HepG2 (cell line): ENCODE results near the gene SLC13A3. TPM values are rescaled to one million over a fixed set of nuclear protein-coding genes. Genes with fewer than 3 reads are reported as not detected.
A peak's percentile ranks its signal among the peaks of the same experiment; 100 is the strongest.

ENCODE experiments used
- ARNT2 ChIP-seq: sonication (generic); formaldehyde crosslinking; IDR thresholded peaks from 2 replicates; pipeline ENCODE4 v1.8.0; 2022; ENCODE audit warnings: mild to moderate bottlenecking, low read depth, missing genetic modification reagents, moderate library complexity
- BCL6 ChIP-seq: IDR thresholded peaks from 2 replicates; pipeline ENCODE4 v1.6.1; 2016; ENCODE audit warnings: missing genetic modification reagents, missing compliant biosample characterization
- KDM2A ChIP-seq: sonication (generic); formaldehyde crosslinking; IDR thresholded peaks from 2 replicates; pipeline ENCODE4 v1.4.0; 2020; ENCODE audit warnings: low read depth, missing genetic modification reagents, borderline replicate concordance
- MTF2 ChIP-seq: sonication (generic); formaldehyde crosslinking; IDR thresholded peaks from 2 replicates; pipeline ENCODE4 v1.5.0; 2020; ENCODE audit warnings: missing genetic modification reagents, borderline replicate concordance
- NR2F6 ChIP-seq, 2 experiments: IDR thresholded peaks; 2 replicates each; pipeline ENCODE4 v1.6.1; 2016; ENCODE audit warnings: antibody characterized with exemption in 1 of 2, mild to moderate bottlenecking in 1 of 2
- NR3C1 ChIP-seq: sonication (generic); formaldehyde crosslinking; IDR thresholded peaks from 2 replicates; pipeline ENCODE4 v1.4.0; 2020; ENCODE audit warnings: missing genetic modification reagents
- POLR2A ChIP-seq, 2 experiments: IDR thresholded peaks; 2 replicates each; pipeline ENCODE4 v1.6.1; 2011; ENCODE audit warnings: low read depth in 2 of 2, low read length in 2 of 2, mild to moderate bottlenecking in 1 of 2, moderate library complexity in 1 of 2; ENCODE audit not compliant: insufficient read depth in 1 of 2
- POLR2AphosphoS5 ChIP-seq: IDR thresholded peaks from 2 replicates; pipeline ENCODE4 v1.6.1; 2012; ENCODE audit warnings: low read depth, low read length
- RBM39 ChIP-seq: fragments of 200-400 bp; formaldehyde crosslinking; IDR thresholded peaks from one replicate; pipeline ENCODE4 v1.6.1; 2018; ENCODE audit warnings: antibody characterized with exemption, mild to moderate bottlenecking, low read depth, low read length; ENCODE audit not compliant: poor library complexity, severe bottlenecking
- TCF7 ChIP-seq: sonication (generic); IDR thresholded peaks from 2 replicates; pipeline ENCODE4 v1.6.1; 2016; ENCODE audit warnings: antibody characterized with exemption, low read depth
- XRCC5 ChIP-seq: fragments of 200-400 bp; formaldehyde crosslinking; optimal IDR thresholded peaks from 2 replicates; pipeline ENCODE3; 2017; ENCODE audit warnings: mild to moderate bottlenecking, low read length
- ZFP90 ChIP-seq: sonication (generic); formaldehyde crosslinking; IDR thresholded peaks from 2 replicates; pipeline ENCODE4 v1.8.0; 2022; ENCODE audit warnings: missing genetic modification reagents, mild to moderate bottlenecking, inconsistent platforms, borderline replicate concordance
- polyA plus RNA-seq, 8 experiments: library from polyadenylated mRNA; depleted of rRNA in 3 of 8; stranded (reverse) in 7 of 8; unstranded in 1 of 8; fragments of >200 nt; fragmentation: Illumina TruSeq in 4 of 8; extraction: Trizol in 4 of 8; gene quantifications; 2 replicates each; pipeline versions ENCODE4 v1.2.1 to v1.2.3, GENCODE V29; 2011 to 2016; ENCODE audit warnings: low read depth in 4 of 8, missing spikeins in 1 of 8, mixed read lengths in 1 of 8; ENCODE audit not compliant: insufficient read depth in 1 of 8
- total RNA-seq, 5 experiments: library from RNA; depleted of rRNA; stranded (reverse); fragments of >200 nt; fragmentation: Illumina TruSeq; extraction: Trizol; gene quantifications; 2 replicates each; pipeline ENCODE4 v1.2.3, GENCODE V29; 2016; ENCODE audit warnings: low read depth in 1 of 5
- TF ChIP-seq, protein P1 (sequence below): sonication (generic); formaldehyde crosslinking; IDR thresholded peaks from 2 replicates; pipeline ENCODE4 v1.8.1; 2023; ENCODE audit warnings: mild to moderate bottlenecking, missing genetic modification reagents
- TF ChIP-seq, protein P2 (sequence below): sonication (generic); formaldehyde crosslinking; conservative IDR thresholded peaks from 2 replicates; pipeline ENCODE4 v1.4.0; 2020; ENCODE audit warnings: mild to moderate bottlenecking, missing genetic modification reagents, moderate library complexity
- TF ChIP-seq, protein P3 (sequence below): sonication (generic); formaldehyde crosslinking; IDR thresholded peaks from 2 replicates; pipeline ENCODE4 v1.8.0; 2022; ENCODE audit warnings: mild to moderate bottlenecking, missing genetic modification reagents, borderline replicate concordance
- TF ChIP-seq, protein P4 (sequence below): sonication (generic); formaldehyde crosslinking; IDR thresholded peaks from 2 replicates; pipeline ENCODE4 v1.4.0; 2020; ENCODE audit warnings: missing genetic modification reagents
- TF ChIP-seq, protein P5 (sequence below): sonication (generic); formaldehyde crosslinking; IDR thresholded peaks from 2 replicates; pipeline ENCODE4 v1.4.0; 2020; ENCODE audit warnings: missing genetic modification reagents

Gene SLC13A3
- total and polyA plus RNA-seq, 2 of the 13 experiments (the other 11 are each of a cell fraction or from before 2014, with no cell fraction given), result 66.5 to 76.0 TPM

DNA sequence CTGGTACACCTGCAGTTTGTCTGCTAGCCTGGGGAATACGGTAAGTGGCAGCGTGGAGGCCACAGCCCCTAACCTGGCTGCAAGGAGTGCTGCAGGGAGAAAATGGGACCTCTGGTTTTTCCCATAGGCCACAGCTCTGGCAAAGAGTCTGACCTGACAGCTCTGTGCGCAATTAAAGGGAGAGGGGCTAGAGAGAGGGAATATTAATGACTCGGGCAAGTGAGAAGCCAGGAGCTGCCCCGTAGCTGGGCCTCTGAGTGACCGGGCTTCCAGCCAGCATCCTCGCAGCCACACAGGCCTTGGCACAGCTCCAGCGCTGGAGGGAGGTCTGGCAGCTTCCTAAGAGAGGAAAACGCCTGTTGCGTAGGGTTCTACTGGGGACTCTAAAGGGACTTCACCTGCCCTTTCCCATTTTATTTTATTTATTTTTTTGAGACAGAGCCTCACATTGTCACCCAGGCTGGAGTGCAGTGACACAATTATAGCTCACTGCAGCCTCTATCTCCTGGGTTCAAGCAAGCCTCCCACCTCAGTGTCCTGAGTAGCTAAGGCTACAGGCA, 82.6 kb downstream of the SLC13A3 start (continued):
- TF ChIP-seq NR3C1 (CRISPR knock-in tag) (no peak), ARNT2 (CRISPR knock-in tag) (no peak), BCL6 (no peak; the same call in 1 of the 2 replicates), RBM39 (peak; percentile 64), POLR2AphosphoS5 (0 out of 2 replicates have a peak, but pooled peaks have one; percentile 19), POLR2A (IDR thresholded peaks at IDR 0.05; ENCODE audit: insufficient read depth in 1 of 2, low read depth in 2 of 2, low read length in 2 of 2) (no peak), TCF7 (no peak), ZFP90 (CRISPR knock-in tag) (no peak), XRCC5 (peak; percentile 76), NR2F6 (IDR thresholded peaks at IDR 0.05) (no peak), NR2F6 (CRISPR knock-in tag; IDR thresholded peaks at IDR 0.05) (peak; percentile 10; the same call in 1 of the 2 replicates), MTF2 (CRISPR knock-in tag) (no peak), KDM2A (CRISPR knock-in tag) (peak; percentile 75; the same call in 1 of the 2 replicates)
- TF ChIP-seq, protein P1, sequence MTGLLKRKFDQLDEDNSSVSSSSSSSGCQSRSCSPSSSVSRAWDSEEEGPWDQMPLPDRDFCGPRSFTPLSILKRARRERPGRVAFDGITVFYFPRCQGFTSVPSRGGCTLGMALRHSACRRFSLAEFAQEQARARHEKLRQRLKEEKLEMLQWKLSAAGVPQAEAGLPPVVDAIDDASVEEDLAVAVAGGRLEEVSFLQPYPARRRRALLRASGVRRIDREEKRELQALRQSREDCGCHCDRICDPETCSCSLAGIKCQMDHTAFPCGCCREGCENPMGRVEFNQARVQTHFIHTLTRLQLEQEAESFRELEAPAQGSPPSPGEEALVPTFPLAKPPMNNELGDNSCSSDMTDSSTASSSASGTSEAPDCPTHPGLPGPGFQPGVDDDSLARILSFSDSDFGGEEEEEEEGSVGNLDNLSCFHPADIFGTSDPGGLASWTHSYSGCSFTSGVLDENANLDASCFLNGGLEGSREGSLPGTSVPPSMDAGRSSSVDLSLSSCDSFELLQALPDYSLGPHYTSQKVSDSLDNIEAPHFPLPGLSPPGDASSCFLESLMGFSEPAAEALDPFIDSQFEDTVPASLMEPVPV (CRISPR knock-in tag), result no peak
- TF ChIP-seq, protein P2, sequence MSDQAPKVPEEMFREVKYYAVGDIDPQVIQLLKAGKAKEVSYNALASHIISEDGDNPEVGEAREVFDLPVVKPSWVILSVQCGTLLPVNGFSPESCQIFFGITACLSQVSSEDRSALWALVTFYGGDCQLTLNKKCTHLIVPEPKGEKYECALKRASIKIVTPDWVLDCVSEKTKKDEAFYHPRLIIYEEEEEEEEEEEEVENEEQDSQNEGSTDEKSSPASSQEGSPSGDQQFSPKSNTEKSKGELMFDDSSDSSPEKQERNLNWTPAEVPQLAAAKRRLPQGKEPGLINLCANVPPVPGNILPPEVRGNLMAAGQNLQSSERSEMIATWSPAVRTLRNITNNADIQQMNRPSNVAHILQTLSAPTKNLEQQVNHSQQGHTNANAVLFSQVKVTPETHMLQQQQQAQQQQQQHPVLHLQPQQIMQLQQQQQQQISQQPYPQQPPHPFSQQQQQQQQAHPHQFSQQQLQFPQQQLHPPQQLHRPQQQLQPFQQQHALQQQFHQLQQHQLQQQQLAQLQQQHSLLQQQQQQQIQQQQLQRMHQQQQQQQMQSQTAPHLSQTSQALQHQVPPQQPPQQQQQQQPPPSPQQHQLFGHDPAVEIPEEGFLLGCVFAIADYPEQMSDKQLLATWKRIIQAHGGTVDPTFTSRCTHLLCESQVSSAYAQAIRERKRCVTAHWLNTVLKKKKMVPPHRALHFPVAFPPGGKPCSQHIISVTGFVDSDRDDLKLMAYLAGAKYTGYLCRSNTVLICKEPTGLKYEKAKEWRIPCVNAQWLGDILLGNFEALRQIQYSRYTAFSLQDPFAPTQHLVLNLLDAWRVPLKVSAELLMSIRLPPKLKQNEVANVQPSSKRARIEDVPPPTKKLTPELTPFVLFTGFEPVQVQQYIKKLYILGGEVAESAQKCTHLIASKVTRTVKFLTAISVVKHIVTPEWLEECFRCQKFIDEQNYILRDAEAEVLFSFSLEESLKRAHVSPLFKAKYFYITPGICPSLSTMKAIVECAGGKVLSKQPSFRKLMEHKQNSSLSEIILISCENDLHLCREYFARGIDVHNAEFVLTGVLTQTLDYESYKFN (CRISPR knock-in tag), result 0 out of 2 replicates have a peak, but pooled peaks have one; percentile 43
- TF ChIP-seq, protein P3, sequence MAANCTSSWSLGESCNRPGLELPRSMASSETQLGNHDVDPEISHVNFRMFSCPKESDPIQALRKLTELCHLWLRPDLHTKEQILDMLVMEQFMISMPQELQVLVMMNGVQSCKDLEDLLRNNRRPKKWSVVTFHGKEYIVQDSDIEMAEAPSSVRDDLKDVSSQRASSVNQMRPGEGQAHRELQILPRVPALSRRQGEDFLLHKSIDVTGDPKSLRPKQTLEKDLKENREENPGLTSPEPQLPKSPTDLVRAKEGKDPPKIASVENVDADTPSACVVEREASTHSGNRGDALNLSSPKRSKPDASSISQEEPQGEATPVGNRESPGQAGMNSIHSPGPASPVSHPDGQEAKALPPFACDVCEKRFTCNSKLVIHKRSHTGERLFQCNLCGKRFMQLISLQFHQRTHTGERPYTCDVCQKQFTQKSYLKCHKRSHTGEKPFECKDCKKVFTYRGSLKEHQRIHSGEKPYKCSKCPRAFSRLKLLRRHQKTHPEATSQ, result no peak
- TF ChIP-seq, protein P4, sequence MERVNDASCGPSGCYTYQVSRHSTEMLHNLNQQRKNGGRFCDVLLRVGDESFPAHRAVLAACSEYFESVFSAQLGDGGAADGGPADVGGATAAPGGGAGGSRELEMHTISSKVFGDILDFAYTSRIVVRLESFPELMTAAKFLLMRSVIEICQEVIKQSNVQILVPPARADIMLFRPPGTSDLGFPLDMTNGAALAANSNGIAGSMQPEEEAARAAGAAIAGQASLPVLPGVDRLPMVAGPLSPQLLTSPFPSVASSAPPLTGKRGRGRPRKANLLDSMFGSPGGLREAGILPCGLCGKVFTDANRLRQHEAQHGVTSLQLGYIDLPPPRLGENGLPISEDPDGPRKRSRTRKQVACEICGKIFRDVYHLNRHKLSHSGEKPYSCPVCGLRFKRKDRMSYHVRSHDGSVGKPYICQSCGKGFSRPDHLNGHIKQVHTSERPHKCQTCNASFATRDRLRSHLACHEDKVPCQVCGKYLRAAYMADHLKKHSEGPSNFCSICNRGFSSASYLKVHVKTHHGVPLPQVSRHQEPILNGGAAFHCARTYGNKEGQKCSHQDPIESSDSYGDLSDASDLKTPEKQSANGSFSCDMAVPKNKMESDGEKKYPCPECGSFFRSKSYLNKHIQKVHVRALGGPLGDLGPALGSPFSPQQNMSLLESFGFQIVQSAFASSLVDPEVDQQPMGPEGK, result 0 out of 2 replicates have a peak, but pooled peaks have one; percentile 17
- TF ChIP-seq, protein P5, sequence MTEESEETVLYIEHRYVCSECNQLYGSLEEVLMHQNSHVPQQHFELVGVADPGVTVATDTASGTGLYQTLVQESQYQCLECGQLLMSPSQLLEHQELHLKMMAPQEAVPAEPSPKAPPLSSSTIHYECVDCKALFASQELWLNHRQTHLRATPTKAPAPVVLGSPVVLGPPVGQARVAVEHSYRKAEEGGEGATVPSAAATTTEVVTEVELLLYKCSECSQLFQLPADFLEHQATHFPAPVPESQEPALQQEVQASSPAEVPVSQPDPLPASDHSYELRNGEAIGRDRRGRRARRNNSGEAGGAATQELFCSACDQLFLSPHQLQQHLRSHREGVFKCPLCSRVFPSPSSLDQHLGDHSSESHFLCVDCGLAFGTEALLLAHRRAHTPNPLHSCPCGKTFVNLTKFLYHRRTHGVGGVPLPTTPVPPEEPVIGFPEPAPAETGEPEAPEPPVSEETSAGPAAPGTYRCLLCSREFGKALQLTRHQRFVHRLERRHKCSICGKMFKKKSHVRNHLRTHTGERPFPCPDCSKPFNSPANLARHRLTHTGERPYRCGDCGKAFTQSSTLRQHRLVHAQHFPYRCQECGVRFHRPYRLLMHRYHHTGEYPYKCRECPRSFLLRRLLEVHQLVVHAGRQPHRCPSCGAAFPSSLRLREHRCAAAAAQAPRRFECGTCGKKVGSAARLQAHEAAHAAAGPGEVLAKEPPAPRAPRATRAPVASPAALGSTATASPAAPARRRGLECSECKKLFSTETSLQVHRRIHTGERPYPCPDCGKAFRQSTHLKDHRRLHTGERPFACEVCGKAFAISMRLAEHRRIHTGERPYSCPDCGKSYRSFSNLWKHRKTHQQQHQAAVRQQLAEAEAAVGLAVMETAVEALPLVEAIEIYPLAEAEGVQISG (CRISPR knock-in tag), result peak; percentile 16; the same call in 1 of the 2 replicates
